NB4 (cell line): ENCODE results near the gene DOCK4.

ENCODE experiments used
- DNase-seq: peaks from one replicate; pipeline ENCODE4 v3.0.0; 2010; ENCODE audit warnings: low read depth
- H3K4me3 ChIP-seq: one replicate; pipeline ENCODE4 v1.5.1; 2011; ENCODE audit warnings: mild to moderate bottlenecking, low read depth, low read length, moderate library complexity
- MYC ChIP-seq: IDR thresholded peaks from 2 replicates; pipeline ENCODE4 v1.6.1; 2011; ENCODE audit warnings: low read depth, low read length
- POLR2A ChIP-seq: IDR thresholded peaks from 2 replicates; pipeline ENCODE4 v1.6.1; 2011; ENCODE audit warnings: mild to moderate bottlenecking; ENCODE audit not compliant: insufficient read length; ENCODE audit errors: extremely low read depth
- TF ChIP-seq, protein P1 (sequence below): IDR thresholded peaks from 2 replicates; pipeline ENCODE4 v1.6.1; 2011; ENCODE audit warnings: low read depth, low read length
- TF ChIP-seq, protein P2 (sequence below): IDR thresholded peaks from one replicate; pipeline ENCODE4 v1.5.1; 2012; ENCODE audit warnings: low read depth, low read length

Gene DOCK4

DNA sequence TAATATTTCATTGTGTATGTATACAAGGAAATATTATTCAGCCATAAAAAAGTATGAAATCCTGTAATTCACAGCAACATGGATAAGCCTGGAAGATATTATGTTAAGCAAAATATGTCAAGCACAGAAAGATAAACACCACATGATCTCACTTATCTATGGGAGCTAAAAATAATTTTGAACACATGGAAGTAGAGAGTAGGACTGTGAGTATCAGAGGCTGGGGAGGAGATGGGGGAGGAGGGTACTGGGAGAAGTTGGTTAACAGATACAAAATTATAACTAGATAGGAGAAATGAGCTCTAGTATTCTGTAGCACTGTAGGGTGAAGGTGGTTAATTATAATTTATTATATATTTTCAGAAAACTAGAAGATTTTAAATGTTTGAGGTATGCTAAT, 132.7 kb downstream of the DOCK4 start:
- no peak overlapping the region for H3K4me3 ChIP-seq
- TF ChIP-seq, protein P1, sequence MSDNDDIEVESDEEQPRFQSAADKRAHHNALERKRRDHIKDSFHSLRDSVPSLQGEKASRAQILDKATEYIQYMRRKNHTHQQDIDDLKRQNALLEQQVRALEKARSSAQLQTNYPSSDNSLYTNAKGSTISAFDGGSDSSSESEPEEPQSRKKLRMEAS: no peak
- TF ChIP-seq, protein P2, sequence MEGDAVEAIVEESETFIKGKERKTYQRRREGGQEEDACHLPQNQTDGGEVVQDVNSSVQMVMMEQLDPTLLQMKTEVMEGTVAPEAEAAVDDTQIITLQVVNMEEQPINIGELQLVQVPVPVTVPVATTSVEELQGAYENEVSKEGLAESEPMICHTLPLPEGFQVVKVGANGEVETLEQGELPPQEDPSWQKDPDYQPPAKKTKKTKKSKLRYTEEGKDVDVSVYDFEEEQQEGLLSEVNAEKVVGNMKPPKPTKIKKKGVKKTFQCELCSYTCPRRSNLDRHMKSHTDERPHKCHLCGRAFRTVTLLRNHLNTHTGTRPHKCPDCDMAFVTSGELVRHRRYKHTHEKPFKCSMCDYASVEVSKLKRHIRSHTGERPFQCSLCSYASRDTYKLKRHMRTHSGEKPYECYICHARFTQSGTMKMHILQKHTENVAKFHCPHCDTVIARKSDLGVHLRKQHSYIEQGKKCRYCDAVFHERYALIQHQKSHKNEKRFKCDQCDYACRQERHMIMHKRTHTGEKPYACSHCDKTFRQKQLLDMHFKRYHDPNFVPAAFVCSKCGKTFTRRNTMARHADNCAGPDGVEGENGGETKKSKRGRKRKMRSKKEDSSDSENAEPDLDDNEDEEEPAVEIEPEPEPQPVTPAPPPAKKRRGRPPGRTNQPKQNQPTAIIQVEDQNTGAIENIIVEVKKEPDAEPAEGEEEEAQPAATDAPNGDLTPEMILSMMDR: no peak
- no peak for TF ChIP-seq MYC
- TF ChIP-seq POLR2A: no peak
- no peak for DNase-seq

DNA sequence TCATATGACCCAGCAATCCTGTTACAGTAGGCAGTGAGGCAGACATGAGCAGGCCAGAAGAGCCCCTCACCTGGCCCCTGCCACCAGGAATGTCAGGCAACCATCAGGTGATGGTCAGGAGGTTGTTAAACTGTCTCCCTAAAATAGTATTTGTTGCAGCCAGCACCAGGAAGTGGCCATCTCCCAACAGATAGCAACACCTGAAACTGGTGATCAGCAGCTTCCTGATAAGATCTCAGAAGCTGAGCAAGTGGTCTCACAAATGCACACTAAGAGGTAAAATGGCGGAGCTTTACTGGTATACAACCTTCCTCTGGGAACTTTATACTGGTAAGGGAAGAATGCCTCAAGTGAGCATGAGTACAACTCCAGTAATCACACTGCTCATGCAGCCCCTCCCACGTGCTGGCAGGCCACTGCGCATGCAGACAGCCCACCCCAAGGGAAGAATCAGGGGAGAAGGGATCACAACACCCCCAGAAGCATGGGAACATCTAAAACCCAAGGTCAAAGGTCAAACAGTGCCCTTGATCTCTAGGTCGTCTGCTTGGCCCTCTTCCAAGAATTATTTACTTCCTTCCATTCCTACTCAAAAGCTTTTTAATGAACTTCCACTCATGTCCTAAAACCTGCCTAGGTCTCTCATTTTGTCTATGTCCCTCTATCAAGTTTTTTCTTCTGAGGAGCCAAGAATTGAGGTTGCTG, 133.5 kb downstream of the DOCK4 start:
- no peak for DNase-seq
- TF ChIP-seq, protein P1: no peak
- no peak overlapping the region for H3K4me3 ChIP-seq

DNA sequence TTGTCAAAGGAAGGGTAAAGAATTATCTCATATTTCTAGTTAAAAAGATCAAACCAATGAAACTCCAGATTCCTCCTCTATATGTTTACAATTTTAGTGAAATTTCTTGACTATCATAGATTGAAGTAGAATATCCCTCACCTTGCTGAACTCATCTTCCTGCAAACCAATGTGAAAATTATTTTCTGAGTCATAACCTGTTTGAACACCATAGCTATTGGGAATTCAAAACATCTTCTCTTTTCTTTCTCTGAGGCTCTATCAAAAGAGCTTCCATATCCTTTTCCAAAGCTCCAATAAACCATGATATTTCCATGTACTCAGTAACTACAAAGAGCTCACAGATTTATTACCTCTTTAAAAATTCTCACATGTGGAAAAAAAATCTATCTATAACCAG, 134.3 kb downstream of the DOCK4 start:
- no peak for DNase-seq
- no peak overlapping the region for H3K4me3 ChIP-seq
- TF ChIP-seq, protein P1: no peak
- no peak for TF ChIP-seq MYC
- TF ChIP-seq, protein P2: no peak
- no peak for TF ChIP-seq POLR2A

DNA sequence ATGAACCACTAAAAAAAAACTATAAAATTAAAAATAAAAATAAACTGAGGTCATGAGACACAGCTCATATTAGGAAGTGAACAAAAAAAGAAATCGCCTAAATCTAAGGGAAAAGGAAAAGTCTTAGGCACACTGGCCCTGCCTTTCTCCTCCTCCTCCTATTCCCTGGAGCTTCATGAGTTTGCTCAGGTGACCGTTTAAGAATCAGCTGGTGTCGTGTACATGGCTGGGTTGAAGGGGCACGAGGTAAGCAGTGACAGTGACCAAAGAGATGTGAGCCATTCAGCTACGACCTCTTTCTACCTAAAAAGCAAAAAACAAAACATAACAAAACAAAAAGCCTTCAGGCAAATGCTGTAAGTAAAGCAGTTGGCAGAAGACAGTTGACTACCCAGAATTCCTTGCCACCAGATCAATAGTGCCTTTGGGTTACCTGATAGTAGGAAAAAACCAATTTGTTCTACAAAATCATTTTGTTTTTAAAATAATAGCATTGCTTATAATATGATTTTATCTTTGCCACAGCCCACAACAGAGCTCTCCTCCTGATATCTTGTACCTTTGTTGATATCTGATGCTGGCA, 135.4 kb downstream of the DOCK4 start:
- no peak for DNase-seq
- TF ChIP-seq, protein P2: no peak
- TF ChIP-seq MYC (no peak), POLR2A (no peak)
- TF ChIP-seq, protein P1: no peak
- H3K4me3 ChIP-seq: no peak overlapping the region

DNA sequence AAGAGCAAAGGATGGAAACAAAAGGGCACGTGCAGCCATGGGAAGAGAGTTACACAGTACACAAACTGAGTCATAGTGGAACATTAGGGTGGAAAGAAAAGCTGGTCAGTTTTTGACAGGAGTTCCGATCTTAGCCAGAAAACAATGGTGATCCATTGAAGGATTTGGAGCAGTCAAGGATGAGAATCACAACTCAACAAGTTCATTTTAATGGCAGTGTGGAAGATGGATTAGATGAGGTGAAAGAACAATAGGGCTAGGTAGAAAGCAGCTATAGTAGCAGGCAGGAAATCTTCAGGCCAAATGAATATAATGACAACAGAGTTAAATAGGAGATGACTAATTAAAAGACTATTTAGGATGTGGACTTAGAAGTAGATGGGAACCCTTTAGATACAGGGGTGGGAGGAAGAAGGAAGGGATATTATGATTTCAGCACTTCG, 136.3 kb downstream of the DOCK4 start:
- TF ChIP-seq, protein P1: no peak
- no peak for TF ChIP-seq MYC
- TF ChIP-seq POLR2A: no peak
- TF ChIP-seq, protein P2: no peak
- H3K4me3 ChIP-seq: no peak overlapping the region
- no peak for DNase-seq

DNA sequence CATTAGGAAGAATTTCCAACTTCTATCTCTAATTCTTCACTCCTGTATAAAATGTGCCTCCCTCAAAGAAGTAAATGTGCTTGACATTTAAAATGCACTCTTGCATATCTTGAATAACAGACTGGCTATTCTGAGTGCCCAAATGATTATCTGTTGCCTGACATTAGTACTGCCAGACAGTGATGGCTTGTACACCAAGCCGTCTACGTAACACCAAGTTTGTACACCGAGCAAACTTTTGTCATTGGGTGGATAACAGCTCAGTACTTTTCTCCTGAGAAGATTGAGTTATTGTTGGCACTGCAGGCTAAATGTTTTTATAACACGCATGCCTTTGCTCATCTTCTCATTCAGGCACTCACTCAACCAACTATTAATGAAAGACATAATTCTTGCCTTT, 137.2 kb downstream of the DOCK4 start:
- TF ChIP-seq, protein P1: no peak
- no peak overlapping the region for H3K4me3 ChIP-seq
- no peak for DNase-seq
